OCI-LY7 (cell line): ENCODE results near the gene NR5A1.

ENCODE experiments used
- CTCF ChIP-seq: fragments of 200-600 bp; sonication (generic); conservative IDR thresholded peaks from 2 replicates; pipeline ENCODE4 v1.5.1; 2014; ENCODE audit warnings: mild to moderate bottlenecking, antibody characterized with exemption, low read length, moderate library complexity, mixed read lengths
- EZH2phosphoT487 ChIP-seq: fragments of 200-600 bp; sonication (generic); IDR thresholded peaks from 2 replicates; pipeline ENCODE4 v1.6.1; 2018; ENCODE audit warnings: low read depth, borderline replicate concordance, mild to moderate bottlenecking, mixed run types, antibody characterized with exemption, low read length, moderate library complexity, mixed read lengths

- no peak for TF ChIP-seq EZH2phosphoT487
- TF ChIP-seq CTCF = no peak
Measured at GRCh38 chr9:124493794-124494479, 13.3 kb downstream of the NR5A1 start.
